Measurements from ENCODE around the gene BICD1. TPM values are rescaled to one million over a fixed set of nuclear protein-coding genes. Genes with fewer than 3 reads are reported as not detected.
A peak's percentile ranks its signal among the peaks of the same experiment; 100 is the strongest.

The BICD1 gene
- total RNA-seq, 1 experiment from 2014 or later = 9.2 TPM

DNA sequence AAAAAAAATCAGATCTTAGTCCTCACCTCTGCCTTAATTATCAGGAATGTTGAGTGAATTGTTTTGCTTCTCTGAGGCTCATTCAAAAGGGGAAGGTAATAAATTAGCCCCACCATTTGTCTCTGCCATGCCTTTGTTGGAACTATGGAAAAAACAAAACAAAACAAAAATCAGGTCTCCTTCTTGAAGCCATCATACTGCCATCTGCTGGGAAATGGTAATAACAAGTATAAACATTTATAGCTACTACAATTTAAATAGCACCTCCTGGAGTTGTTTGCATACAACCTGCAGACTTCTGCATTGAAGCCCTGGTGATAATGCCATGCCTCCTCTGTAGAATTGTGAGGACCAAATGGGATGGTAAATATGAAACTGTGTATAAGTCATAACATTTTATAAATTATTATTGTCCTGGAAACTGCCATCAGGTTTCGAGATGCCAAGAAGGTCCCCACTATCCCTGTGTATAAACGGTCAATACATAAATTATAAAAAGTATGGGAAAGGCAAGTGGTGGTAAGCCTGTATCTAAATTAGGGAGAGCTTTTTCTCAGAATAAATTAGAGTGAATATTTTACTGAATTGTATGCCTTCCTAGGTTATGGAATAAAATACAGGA lies 205.5 kb downstream of the BICD1 start:
- intact Hi-C loops (cut with micrococcal nuclease) = loop anchor here (1.0 to 5.0 kb wide), 4 partner anchors 252 to 659 kb away; no protein-coding TSS in a partner anchor
- CTCF ChIA-PET = interaction anchor here (0.6 to 1.0 kb wide), 5 partner anchors 249 to 659 kb away, joined by 3 to 9 read pairs (median 3); no protein-coding TSS in a partner anchor
- no TSS peak for BruUV-seq (replicated peaks)

DNA sequence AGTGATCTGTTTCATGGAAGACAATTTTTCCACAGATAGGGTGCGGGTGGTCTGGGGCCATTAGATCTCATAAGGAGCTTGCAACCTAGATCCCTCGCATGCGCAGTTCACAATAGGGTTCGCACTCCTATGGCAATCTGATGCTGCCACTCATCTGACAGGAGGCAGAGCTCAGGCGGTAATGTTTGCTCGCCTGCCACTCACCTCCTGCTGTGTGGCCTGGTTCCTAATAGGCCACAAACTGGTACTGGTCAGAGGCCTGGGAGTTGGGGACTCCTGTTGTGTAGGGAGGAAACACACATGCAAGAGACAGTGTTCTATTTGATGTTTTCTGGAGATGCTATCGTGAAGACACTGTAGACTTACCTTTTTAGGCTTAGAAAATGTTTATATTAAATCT lies 215.7 kb downstream of the BICD1 start:
- H3K4me2 ChIP-seq (ENCODE audit: low read length) = no peak overlapping the region
- ChIA-PET POLR2A (ENCODE audit: unreplicated experiment) (no interaction called here), CTCF (no interaction called here)
- no peak overlapping the region for H3K27ac ChIP-seq (ENCODE audit: low read length)
- no peaks in the 10 kb centered on the region for H3K9me2 ChIP-seq (replicated peaks; ENCODE audit: low read length)
- no peaks in the 10 kb centered on the region for H3K79me2 ChIP-seq (ENCODE audit: low read length)
- H4K20me1 ChIP-seq (ENCODE audit: low read length) = no peaks in the 10 kb centered on the region
- no TSS peak for BruUV-seq (replicated peaks)
- intact Hi-C loops (cut with micrococcal nuclease) = no loop called here
- H3K4me1 ChIP-seq (ENCODE audit: insufficient read depth, low read length) = no peaks in the 10 kb centered on the region
- H2AFZ ChIP-seq (ENCODE audit: low read length) = no peak overlapping the region
- H3K9ac ChIP-seq (ENCODE audit: low read length) = no peak overlapping the region
- H3K27me3 ChIP-seq (ENCODE audit: low read length) = no peaks in the 10 kb centered on the region
- no peaks in the 10 kb centered on the region for H3K9me3 ChIP-seq (ENCODE audit: low read length)
- H3F3A ChIP-seq (ENCODE audit: low read length, unreplicated experiment) = no peaks in the 10 kb centered on the region
- no peak overlapping the region for H3K4me3 ChIP-seq (ENCODE audit: low read length)
- no peak for DNase-seq
- H3K36me3 ChIP-seq (ENCODE audit: low read depth, low read length) = no peaks in the 10 kb centered on the region
- ATAC-seq = no peak
- TF ChIP-seq EZH2 (IDR thresholded peaks at IDR 0.05; ENCODE audit: low read length, unreplicated experiment) (no peak), EZH2phosphoT487 (IDR thresholded peaks at IDR 0.05; ENCODE audit: borderline replicate concordance, low read length) (no peak)
- TF ChIP-seq, protein P1, sequence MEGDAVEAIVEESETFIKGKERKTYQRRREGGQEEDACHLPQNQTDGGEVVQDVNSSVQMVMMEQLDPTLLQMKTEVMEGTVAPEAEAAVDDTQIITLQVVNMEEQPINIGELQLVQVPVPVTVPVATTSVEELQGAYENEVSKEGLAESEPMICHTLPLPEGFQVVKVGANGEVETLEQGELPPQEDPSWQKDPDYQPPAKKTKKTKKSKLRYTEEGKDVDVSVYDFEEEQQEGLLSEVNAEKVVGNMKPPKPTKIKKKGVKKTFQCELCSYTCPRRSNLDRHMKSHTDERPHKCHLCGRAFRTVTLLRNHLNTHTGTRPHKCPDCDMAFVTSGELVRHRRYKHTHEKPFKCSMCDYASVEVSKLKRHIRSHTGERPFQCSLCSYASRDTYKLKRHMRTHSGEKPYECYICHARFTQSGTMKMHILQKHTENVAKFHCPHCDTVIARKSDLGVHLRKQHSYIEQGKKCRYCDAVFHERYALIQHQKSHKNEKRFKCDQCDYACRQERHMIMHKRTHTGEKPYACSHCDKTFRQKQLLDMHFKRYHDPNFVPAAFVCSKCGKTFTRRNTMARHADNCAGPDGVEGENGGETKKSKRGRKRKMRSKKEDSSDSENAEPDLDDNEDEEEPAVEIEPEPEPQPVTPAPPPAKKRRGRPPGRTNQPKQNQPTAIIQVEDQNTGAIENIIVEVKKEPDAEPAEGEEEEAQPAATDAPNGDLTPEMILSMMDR (conservative IDR thresholded peaks at IDR 0.05; ENCODE audit: low read depth, low read length) = no peak

More for the DNA sequence above, 205.5 kb downstream of the BICD1 start:
- Histone ChIP-seq H3K79me2 (ENCODE audit: low read length) (no peaks in the 10 kb centered on the region), H3K27ac (ENCODE audit: low read length) (no peak overlapping the region), H3F3A (ENCODE audit: low read length, unreplicated experiment) (no peaks in the 10 kb centered on the region), H2AFZ (ENCODE audit: low read length) (no peak overlapping the region), H3K36me3 (ENCODE audit: low read depth, low read length) (no peaks in the 10 kb centered on the region), H3K9me3 (ENCODE audit: low read length) (no peaks in the 10 kb centered on the region), H3K9me2 (replicated peaks; ENCODE audit: low read length) (no peaks in the 10 kb centered on the region), H3K27me3 (ENCODE audit: low read length) (no peaks in the 10 kb centered on the region), H3K4me1 (ENCODE audit: insufficient read depth, low read length) (no peaks in the 10 kb centered on the region), H3K4me2 (ENCODE audit: low read length) (no peak overlapping the region), H3K9ac (ENCODE audit: low read length) (no peak overlapping the region), H3K4me3 (ENCODE audit: low read length) (no peak overlapping the region), H4K20me1 (ENCODE audit: low read length) (no peaks in the 10 kb centered on the region)
- POLR2A ChIA-PET (ENCODE audit: unreplicated experiment) = no interaction called here
- ATAC-seq = peak; percentile 51
- no peak for TF ChIP-seq EZH2phosphoT487 (IDR thresholded peaks at IDR 0.05; ENCODE audit: borderline replicate concordance, low read length)
- TF ChIP-seq, protein P1 (conservative IDR thresholded peaks at IDR 0.05; ENCODE audit: low read depth, low read length) = peak; percentile 79
- peak; percentile 68 for DNase-seq

DNA sequence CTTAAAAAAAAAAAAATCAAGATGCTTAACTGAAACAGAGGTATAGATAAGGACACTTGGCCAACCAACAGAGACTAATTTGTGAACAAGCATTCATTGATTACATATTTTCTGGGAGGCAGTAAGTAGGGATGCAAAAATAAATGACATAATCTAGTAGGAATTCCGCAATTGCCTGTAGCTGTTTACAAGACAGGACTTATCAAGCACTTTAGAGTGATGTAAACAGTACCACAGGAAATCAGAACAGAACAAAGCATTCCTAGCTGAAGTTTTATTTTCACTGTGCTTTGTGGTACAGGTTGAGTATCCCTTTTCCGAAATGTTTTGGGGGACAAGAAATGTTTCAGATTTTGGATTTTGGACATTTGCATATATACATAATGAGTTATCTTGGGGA lies 224.5 kb downstream of the BICD1 start:
- POLR2A ChIA-PET (ENCODE audit: unreplicated experiment) = no interaction called here
- intact Hi-C loops (cut with micrococcal nuclease) = no loop called here

More for the DNA sequence above, 224.5 kb downstream of the BICD1 start:
- Histone ChIP-seq H3K9ac (ENCODE audit: low read length) (no peak overlapping the region), H3K9me2 (replicated peaks; ENCODE audit: low read length) (no peaks in the 10 kb centered on the region), H3K27me3 (ENCODE audit: low read length) (no peaks in the 10 kb centered on the region), H3K9me3 (ENCODE audit: low read length) (no peaks in the 10 kb centered on the region), H3K4me3 (ENCODE audit: low read length) (no peak overlapping the region), H2AFZ (ENCODE audit: low read length) (no peak overlapping the region), H3F3A (ENCODE audit: low read length, unreplicated experiment) (no peaks in the 10 kb centered on the region), H3K4me2 (ENCODE audit: low read length) (no peak overlapping the region), H3K4me1 (ENCODE audit: insufficient read depth, low read length) (0 out of 2 replicates have a peak, but pooled peaks cover 3% of the 10 kb centered on the region), H3K27ac (ENCODE audit: low read length) (no peak overlapping the region), H3K36me3 (ENCODE audit: low read depth, low read length) (no peaks in the 10 kb centered on the region), H4K20me1 (ENCODE audit: low read length) (no peaks in the 10 kb centered on the region), H3K79me2 (ENCODE audit: low read length) (no peaks in the 10 kb centered on the region)
- BruUV-seq (replicated peaks) = no TSS peak
- TF ChIP-seq EZH2 (IDR thresholded peaks at IDR 0.05; ENCODE audit: low read length, unreplicated experiment) (no peak), EZH2phosphoT487 (IDR thresholded peaks at IDR 0.05; ENCODE audit: borderline replicate concordance, low read length) (no peak)
- TF ChIP-seq, protein P1 (conservative IDR thresholded peaks at IDR 0.05; ENCODE audit: low read depth, low read length) = no peak
- DNase-seq (peak; percentile 18), ATAC-seq (no peak; the same call in 1 of the 2 replicates)
- CTCF ChIA-PET = no interaction called here
